GM21825 (cell line): ENCODE data around the gene AKAP8L.
"Not testable (repeated sequence)": the region's sequence is repeated elsewhere in the genome, so short reads cannot be mapped to it uniquely, and the experiment has no call there.

Source experiments
- ATAC-seq: cut with Tn5 transposase; IDR thresholded peaks from one replicate; pipeline ENCODE4 v1.9.1; 2021; ENCODE audit warnings: mild to moderate bottlenecking, moderate library complexity; ENCODE audit not compliant: unreplicated experiment

Gene AKAP8L

GRCh38 chr19:15363791-15364190, 55.0 kb downstream of the AKAP8L start:
- not testable (repeated sequence) for ATAC-seq

GRCh38 chr19:15363048-15363447, 55.7 kb downstream of the AKAP8L start:
- ATAC-seq: not testable (repeated sequence)

GRCh38 chr19:15360015-15360414, 58.8 kb downstream of the AKAP8L start:
- not testable (repeated sequence) for ATAC-seq

- no peak for ATAC-seq
Observed at GRCh38 chr19:15358918-15359317, 59.9 kb downstream of the AKAP8L start.

- ATAC-seq: no peak
Observed at GRCh38 chr19:15357906-15358305, 60.9 kb downstream of the AKAP8L start.

GRCh38 chr19:15354566-15355296, 64.1 kb downstream of the AKAP8L start:
- ATAC-seq: no peak

GRCh38 chr19:15353908-15354307, 64.9 kb downstream of the AKAP8L start:
- no peak for ATAC-seq

- ATAC-seq: not testable (repeated sequence)
Observed at GRCh38 chr19:15352535-15352934, 66.3 kb downstream of the AKAP8L start.

- not testable (repeated sequence) for ATAC-seq
Observed at GRCh38 chr19:15341328-15341727, 77.5 kb downstream of the AKAP8L start.

GRCh38 chr19:15340086-15340485, 78.7 kb downstream of the AKAP8L start:
- ATAC-seq: no peak

GRCh38 chr19:15337202-15337601, 81.6 kb downstream of the AKAP8L start:
- no peak for ATAC-seq

- not testable (repeated sequence) for ATAC-seq
Observed at GRCh38 chr19:15335992-15336391, 82.8 kb downstream of the AKAP8L start.

- peak; percentile 43 for ATAC-seq
Observed at GRCh38 chr19:15332311-15332996, 86.3 kb downstream of the AKAP8L start, which contains the start of gene BRD4. Gene BRD4 (minus strand): TSS chr19:15332539. CDS start chr19:15273099, 59,440 bp downstream.

GRCh38 chr19:15331419-15332310, 87.1 kb downstream of the AKAP8L start:
- ATAC-seq: peak; percentile 28

GRCh38 chr19:15330801-15331418, 87.9 kb downstream of the AKAP8L start:
- no peak for ATAC-seq
